ENCODE results near the gene NAPSA.
A peak's percentile ranks its signal among the peaks of the same experiment; 100 is the strongest.
"Not testable (repeated sequence)": the region's sequence is repeated elsewhere in the genome, so short reads cannot be mapped to it uniquely, and the experiment has no call there.

Gene NAPSA

DNA sequence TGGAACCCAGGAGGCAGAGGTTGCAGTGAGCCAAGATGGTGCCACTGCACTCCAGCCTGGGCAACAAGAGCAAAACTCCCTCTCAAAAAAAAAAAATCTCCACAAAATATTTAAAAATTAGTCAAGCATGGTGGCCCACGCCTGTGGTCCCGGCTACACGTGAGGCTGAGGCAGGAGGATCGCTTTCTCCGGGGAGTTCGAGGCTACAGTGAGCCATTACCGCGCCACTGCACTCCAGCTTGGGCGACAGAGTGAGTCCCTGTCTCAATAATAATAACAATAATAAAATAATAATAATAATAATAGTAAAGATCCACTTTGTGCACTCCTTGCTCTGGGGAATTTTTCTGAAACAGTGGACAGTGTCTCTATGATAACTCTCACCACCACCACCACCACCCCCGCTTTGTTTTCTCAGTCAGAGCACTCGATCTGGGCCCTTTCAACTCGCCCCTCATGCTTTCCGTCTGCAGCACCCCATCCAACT is 8.7 kb downstream of the NAPSA start:
- peak overlapping the region in 1 of 2 donors; percentile 63 for H3K4me3 ChIP-seq (ENCODE audit: low read depth in 1 of 2, low read length in 2 of 2)
- H3K27ac ChIP-seq (ENCODE audit: low read length), result no peak overlapping the region
- H3K4me1 ChIP-seq (ENCODE audit: control insufficient read depth in 1 of 2, insufficient read depth in 2 of 2, low read length in 2 of 2), result peaks cover 0 to 2% of the 10 kb centered on the region in 2 donors
- no peaks in the 10 kb centered on the region for H3K27me3 ChIP-seq (ENCODE audit: low read depth, low read length)
- H3K9me3 ChIP-seq (ENCODE audit: control insufficient read depth in 1 of 2, low read length in 2 of 2), result no peaks in the 10 kb centered on the region
- no peaks in the 10 kb centered on the region for H3K36me3 ChIP-seq (ENCODE audit: control insufficient read depth in 1 of 2, insufficient read depth in 2 of 2, low read length in 2 of 2)

DNA sequence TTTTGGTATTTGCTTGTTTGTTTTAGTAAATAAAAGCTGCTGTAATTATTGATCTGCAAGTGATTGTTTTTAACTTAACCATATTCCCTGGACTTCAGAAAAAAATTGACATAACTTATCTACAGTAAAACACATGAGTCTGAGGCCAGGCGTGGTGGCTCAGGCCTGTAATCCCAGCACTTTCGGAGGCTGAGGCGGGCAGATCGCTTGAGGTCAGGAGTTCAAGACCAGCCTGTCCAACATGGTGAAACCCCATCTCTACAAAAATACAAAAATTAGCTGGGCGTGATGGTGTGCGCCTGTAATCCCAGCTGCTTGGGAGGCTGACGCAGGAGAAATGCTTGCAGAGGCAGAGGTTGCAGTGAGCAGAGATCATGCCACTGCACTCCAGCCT is 12.0 kb downstream of the NAPSA start:
- H3K9me3 ChIP-seq (ENCODE audit: control insufficient read depth in 1 of 2, low read length in 2 of 2); H3K27ac ChIP-seq (ENCODE audit: low read length); H3K36me3 ChIP-seq (ENCODE audit: control insufficient read depth in 1 of 2, insufficient read depth in 2 of 2, low read length in 2 of 2); H3K27me3 ChIP-seq (ENCODE audit: low read depth, low read length); H3K4me3 ChIP-seq (ENCODE audit: low read depth in 1 of 2, low read length in 2 of 2); H3K4me1 ChIP-seq (ENCODE audit: control insufficient read depth in 1 of 2, insufficient read depth in 2 of 2, low read length in 2 of 2): not testable (repeated sequence)

DNA sequence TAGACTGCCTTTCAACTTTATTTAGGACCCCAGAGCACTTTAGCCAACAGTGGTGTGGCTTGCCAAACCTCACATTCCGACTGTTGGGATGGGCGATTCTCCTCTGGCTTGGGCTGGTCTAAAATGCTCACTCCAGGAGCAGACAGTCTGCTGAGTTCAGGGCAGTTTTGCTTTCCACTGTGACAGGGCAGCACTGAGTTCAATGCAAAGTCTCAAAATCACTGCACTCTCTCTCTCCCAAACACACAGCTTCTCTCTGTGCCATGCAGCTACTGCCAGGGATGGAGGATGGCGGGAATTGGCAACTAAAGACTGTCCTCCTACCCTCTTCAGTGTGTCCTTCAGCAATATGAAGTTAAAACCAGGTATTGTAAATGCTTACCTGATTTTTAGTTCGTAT is 13.2 kb downstream of the NAPSA start:
- no peaks in the 10 kb centered on the region for H3K9me3 ChIP-seq (ENCODE audit: control insufficient read depth in 1 of 2, low read length in 2 of 2)
- H3K27me3 ChIP-seq (ENCODE audit: low read depth, low read length), result no peaks in the 10 kb centered on the region
- no peak overlapping the region for H3K27ac ChIP-seq (ENCODE audit: low read length)
- no peaks in the 10 kb centered on the region for H3K36me3 ChIP-seq (ENCODE audit: control insufficient read depth in 1 of 2, insufficient read depth in 2 of 2, low read length in 2 of 2)
- H3K4me1 ChIP-seq (ENCODE audit: control insufficient read depth in 1 of 2, insufficient read depth in 2 of 2, low read length in 2 of 2), result no peaks in the 10 kb centered on the region
- no peak overlapping the region for H3K4me3 ChIP-seq (ENCODE audit: low read depth in 1 of 2, low read length in 2 of 2)

DNA sequence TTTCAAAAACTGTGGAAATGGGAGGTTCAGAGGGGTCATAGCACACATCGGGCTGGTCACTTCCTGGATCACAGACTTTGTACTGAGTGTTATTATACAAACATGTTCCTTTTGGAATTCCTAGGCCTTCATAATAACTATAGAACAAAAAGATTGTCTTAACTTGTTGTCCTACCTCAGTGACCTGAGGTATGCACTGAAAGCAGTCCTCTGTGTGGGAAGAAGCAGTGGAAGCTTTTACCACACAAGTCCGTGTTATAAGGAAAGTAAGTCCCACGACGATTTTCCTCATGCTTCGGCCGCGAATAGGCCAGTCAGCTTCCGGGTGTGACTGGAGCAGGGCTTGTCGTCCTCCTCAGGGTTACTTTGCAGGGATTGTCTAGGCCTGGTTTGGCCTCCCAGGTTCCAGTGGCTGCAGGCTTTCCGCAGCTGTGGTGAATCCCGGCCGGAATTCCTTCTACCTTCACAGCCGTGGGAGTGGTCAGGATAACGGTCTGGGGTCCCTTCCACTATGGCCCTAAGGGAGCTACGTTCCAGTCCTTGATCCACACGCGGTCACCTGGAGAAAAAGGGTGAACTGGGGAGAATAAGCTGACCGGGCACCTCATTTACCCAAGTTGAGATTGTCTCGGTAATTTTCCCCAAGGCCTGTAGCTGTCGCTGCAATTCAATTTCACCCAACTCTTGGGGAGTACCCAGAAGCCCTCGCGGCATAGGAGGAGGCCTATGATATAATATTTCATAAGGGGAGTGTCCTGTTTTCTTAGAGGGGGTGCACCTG is 16.0 kb downstream of the NAPSA start:
- Histone ChIP-seq H3K36me3 (ENCODE audit: control insufficient read depth in 1 of 2, insufficient read depth in 2 of 2, low read length in 2 of 2) (no peaks in the 10 kb centered on the region), H3K4me3 (ENCODE audit: low read depth in 1 of 2, low read length in 2 of 2) (no peak overlapping the region), H3K27me3 (ENCODE audit: low read depth, low read length) (no peaks in the 10 kb centered on the region), H3K9me3 (ENCODE audit: control insufficient read depth in 1 of 2, low read length in 2 of 2) (peaks cover 0 to 8% of the 10 kb centered on the region in 2 donors), H3K27ac (ENCODE audit: low read length) (no peak overlapping the region), H3K4me1 (ENCODE audit: control insufficient read depth in 1 of 2, insufficient read depth in 2 of 2, low read length in 2 of 2) (no peaks in the 10 kb centered on the region)

DNA sequence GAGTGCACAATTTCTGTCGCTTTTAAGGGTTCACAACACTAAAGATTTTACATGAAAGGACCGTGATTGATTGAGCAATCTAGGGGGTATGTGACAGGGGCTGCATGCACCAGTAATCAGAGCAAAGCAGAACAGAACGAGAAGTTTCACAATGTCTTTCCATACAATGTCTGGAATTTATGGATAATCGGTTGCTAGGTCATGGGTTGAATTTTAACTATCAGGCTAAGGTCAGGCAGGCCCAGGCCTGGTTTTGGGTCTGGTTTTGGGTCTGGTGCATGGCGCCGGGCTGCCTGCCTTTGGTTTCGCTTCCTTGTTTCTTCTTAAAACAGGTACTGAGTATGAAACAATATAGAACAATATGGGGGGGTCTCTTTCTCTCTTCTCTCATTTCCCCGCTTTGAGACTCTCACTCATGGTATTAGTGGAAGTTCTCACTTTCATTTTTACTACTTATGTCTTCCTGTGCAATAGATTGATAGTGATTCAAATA is 18.3 kb downstream of the NAPSA start:
- not testable (repeated sequence) for H3K27me3 ChIP-seq (ENCODE audit: low read depth, low read length); H3K36me3 ChIP-seq (ENCODE audit: control insufficient read depth in 1 of 2, insufficient read depth in 2 of 2, low read length in 2 of 2); H3K27ac ChIP-seq (ENCODE audit: low read length); H3K4me1 ChIP-seq (ENCODE audit: control insufficient read depth in 1 of 2, insufficient read depth in 2 of 2, low read length in 2 of 2); H3K9me3 ChIP-seq (ENCODE audit: control insufficient read depth in 1 of 2, low read length in 2 of 2); H3K4me3 ChIP-seq (ENCODE audit: low read depth in 1 of 2, low read length in 2 of 2)

DNA sequence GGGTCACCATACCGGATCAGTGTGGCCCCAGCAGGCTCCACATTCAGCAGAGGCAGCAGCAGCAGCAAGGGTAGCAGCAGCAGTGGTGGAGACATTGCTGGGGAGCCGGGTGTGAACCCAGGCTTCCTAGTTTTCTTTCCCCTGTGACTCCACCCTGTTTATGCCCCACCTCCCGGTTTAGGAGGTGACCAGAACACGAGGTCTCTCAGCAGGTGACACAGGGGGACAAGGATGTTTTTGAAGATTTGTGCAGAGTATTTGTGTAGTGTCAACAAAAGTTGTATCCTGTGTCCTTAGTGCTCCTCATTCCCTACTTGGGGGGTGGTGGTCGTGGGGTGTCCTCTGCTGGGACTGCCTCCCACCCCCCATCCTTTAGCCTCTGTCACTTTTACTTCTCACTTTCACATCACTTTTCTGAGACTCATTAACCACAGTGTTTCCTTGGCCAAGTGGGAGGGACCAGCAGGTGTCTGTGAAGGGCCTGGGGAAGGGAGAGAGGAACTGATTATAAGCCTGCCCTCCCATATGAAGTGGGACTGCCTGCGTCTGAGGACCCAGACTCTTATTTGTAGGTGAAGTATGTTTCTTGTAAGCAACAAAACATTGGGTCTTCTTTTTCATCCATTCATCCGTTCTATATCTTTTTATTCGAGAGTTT is 20.6 kb downstream of the NAPSA start:
- peaks cover 0 to 8% of the 10 kb centered on the region in 2 donors for H3K9me3 ChIP-seq (ENCODE audit: control insufficient read depth in 1 of 2, low read length in 2 of 2)
- H3K4me1 ChIP-seq (ENCODE audit: control insufficient read depth in 1 of 2, insufficient read depth in 2 of 2, low read length in 2 of 2), result no peaks in the 10 kb centered on the region
- H3K27me3 ChIP-seq (ENCODE audit: low read depth, low read length), result no peaks in the 10 kb centered on the region
- no peak overlapping the region for H3K4me3 ChIP-seq (ENCODE audit: low read depth in 1 of 2, low read length in 2 of 2)
- H3K36me3 ChIP-seq (ENCODE audit: control insufficient read depth in 1 of 2, insufficient read depth in 2 of 2, low read length in 2 of 2), result no peaks in the 10 kb centered on the region
- H3K27ac ChIP-seq (ENCODE audit: low read length), result no peak overlapping the region

DNA sequence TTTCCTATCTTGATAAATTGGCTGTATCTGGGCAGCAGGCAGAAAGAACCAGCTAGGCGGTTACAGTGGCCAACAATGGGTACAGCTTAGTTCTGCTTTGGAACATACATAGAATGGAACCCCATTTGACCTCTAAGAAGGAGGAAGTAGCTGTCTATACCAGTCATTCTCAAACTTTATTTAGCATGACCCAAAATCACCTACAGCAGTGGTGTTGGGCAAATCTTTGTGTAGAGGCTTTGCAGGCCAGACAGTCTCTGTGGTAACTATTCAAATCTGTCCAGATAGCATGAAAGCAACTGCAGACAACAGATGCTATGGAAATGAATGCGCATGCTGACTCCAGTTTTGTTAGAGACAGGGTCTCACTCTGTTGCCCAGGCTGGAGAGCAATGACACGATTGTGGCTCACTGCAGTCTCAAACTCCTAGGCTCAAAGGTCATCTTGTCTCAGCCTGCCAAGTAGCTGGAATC is 24.3 kb downstream of the NAPSA start:
- Histone ChIP-seq H3K36me3 (ENCODE audit: control insufficient read depth in 1 of 2, insufficient read depth in 2 of 2, low read length in 2 of 2) (no peaks in the 10 kb centered on the region), H3K9me3 (ENCODE audit: control insufficient read depth in 1 of 2, low read length in 2 of 2) (peaks cover 0 to 8% of the 10 kb centered on the region in 2 donors), H3K4me1 (ENCODE audit: control insufficient read depth in 1 of 2, insufficient read depth in 2 of 2, low read length in 2 of 2) (no peaks in the 10 kb centered on the region), H3K27me3 (ENCODE audit: low read depth, low read length) (no peaks in the 10 kb centered on the region), H3K27ac (ENCODE audit: low read length) (no peak overlapping the region), H3K4me3 (ENCODE audit: low read depth in 1 of 2, low read length in 2 of 2) (no peak overlapping the region)

DNA sequence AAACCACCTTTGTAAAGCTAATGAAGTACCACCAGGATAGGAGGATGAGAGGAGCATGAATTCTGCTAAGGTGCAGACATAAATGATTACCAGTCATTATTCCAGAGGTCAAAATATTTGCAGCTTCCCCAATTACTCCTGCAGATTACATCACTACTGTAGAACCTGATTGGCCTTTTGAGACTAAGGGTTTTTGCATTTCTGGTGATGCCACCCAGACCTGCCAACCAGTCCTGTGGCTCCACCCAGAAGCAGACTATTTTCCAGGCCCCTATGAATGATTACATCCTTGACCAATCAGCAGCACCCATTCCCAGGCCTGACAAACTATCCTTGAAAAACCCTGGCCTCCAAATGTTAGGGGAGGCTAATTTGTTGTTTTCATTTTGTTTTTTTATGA is 25.1 kb downstream of the NAPSA start:
- Histone ChIP-seq H3K27ac (ENCODE audit: low read length) (no peak overlapping the region), H3K4me3 (ENCODE audit: low read depth in 1 of 2, low read length in 2 of 2) (no peak overlapping the region), H3K36me3 (ENCODE audit: control insufficient read depth in 1 of 2, insufficient read depth in 2 of 2, low read length in 2 of 2) (no peaks in the 10 kb centered on the region), H3K27me3 (ENCODE audit: low read depth, low read length) (no peaks in the 10 kb centered on the region), H3K9me3 (ENCODE audit: control insufficient read depth in 1 of 2, low read length in 2 of 2) (peaks cover 0 to 8% of the 10 kb centered on the region in 2 donors), H3K4me1 (ENCODE audit: control insufficient read depth in 1 of 2, insufficient read depth in 2 of 2, low read length in 2 of 2) (no peaks in the 10 kb centered on the region)

DNA sequence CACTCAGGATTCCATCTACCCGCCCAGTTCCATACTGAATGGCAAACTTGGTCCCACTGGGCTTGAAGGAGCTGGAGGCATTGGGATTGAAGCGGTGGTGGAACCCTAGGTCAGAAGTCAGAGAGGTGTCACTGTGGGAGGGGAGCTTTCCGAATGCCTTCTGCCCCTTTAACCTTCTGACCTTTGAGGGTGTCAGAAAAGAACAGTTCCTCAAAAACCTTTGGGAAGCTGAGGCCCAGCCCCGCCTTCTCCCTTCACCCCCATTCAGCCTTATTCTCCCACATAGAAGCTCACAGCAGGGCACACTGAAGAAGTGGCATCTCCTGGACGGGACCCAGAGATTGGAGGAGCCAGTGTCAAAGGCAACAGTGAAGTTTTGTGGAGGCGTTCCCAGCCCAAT is 28.4 kb downstream of the NAPSA start:
- peaks cover 3 to 19% of the 10 kb centered on the region in 2 donors for H3K4me1 ChIP-seq (ENCODE audit: control insufficient read depth in 1 of 2, insufficient read depth in 2 of 2, low read length in 2 of 2)
- peaks cover 14% of the 10 kb centered on the region for H3K27me3 ChIP-seq (ENCODE audit: low read depth, low read length)
- H3K27ac ChIP-seq (ENCODE audit: low read length); H3K4me3 ChIP-seq (ENCODE audit: low read depth in 1 of 2, low read length in 2 of 2); H3K9me3 ChIP-seq (ENCODE audit: control insufficient read depth in 1 of 2, low read length in 2 of 2); H3K36me3 ChIP-seq (ENCODE audit: control insufficient read depth in 1 of 2, insufficient read depth in 2 of 2, low read length in 2 of 2): not testable (repeated sequence)

DNA sequence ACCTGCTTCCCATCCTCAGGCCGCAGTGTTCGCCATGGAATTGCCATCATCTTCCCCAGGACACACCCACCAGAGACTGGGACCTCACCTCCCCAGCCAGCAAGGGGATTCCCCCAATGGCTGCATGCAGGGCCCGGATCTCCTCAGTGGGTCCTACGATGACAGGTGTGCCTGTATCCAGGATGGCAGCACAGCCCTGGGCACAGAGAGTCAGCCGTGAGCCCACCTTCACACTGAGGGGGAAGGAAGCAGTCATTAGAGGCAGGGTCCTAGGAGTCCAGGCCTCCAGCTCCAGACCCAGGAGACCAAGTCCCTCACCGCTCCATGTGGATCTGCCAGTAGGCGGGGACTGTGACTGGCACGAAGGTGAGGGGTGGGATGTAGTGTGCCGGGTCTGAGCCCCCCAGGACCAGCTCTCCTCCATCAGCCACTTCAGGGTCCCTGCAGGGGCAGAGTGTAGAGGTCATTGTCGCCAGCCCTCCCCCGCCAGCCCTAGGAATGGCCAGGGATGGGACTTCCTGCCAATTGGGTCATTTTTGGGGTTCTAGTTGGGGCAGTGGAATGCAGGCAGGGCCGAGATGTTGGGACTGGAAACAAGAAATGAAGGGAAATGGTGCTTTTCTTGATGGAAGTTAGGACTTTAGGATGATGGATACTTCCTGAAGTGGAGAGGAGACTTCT is 30.6 kb downstream of the NAPSA start:
- no peak overlapping the region for H3K27ac ChIP-seq (ENCODE audit: low read length)
- no peaks in the 10 kb centered on the region for H3K36me3 ChIP-seq (ENCODE audit: control insufficient read depth in 1 of 2, insufficient read depth in 2 of 2, low read length in 2 of 2)
- H3K27me3 ChIP-seq (ENCODE audit: low read depth, low read length), result peaks cover 23% of the 10 kb centered on the region
- H3K4me1 ChIP-seq (ENCODE audit: control insufficient read depth in 1 of 2, insufficient read depth in 2 of 2, low read length in 2 of 2), result peaks cover 3 to 28% of the 10 kb centered on the region in 2 donors
- H3K9me3 ChIP-seq (ENCODE audit: control insufficient read depth in 1 of 2, low read length in 2 of 2), result no peaks in the 10 kb centered on the region
- no peak overlapping the region for H3K4me3 ChIP-seq (ENCODE audit: low read depth in 1 of 2, low read length in 2 of 2)

Measured in muscle layer of duodenum (tissue), 2 donors.